Activated CD4-positive, CD25-positive, alpha-beta regulatory T cell (primary cell): ENCODE results near the gene RASGRP2.

Source experiments
- DNase-seq, 4 experiments: peaks; one replicate each; lab custom pipeline; 2025; lab: John Stamatoyannopoulos, UW

The RASGRP2 gene

DNA sequence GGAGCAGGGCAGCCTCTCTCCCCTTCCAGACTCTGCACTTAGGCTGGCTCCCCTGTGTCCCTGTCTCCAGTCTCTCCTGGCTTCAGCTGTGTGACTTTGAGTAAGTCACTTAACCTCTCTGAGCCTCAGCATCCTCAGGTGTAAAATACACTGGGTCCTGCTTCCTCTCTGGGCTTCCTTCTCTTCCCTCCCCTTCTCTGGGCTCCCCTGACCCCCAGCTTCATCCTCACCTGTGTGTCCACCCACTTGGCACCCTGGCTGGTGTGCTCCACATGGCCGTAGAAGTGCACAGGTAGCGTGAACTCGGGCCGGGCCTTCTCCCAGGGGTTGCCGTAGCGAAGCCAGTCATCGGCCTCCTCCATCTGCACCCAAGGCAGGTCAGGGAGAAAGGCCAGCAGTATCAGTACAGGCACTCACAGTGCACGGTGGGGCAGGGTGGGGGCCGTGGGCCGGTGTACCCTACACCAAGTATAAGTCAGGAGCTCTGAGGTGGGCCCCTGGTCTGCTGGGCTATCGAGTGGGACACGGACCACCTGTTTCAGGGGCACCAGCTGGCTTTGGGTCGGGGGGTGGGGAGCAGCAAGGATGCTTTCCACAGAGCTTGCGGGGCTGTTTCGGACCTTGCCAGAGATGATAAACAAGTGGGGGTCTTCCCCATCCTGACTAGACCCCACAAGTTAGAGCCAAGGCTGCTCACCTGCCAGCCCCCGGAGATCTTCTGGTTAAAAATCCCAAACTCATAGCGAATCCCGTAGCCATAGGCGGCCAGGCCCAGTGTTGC, 13.8 kb upstream of the RASGRP2 start:
- no peak for DNase-seq

DNA sequence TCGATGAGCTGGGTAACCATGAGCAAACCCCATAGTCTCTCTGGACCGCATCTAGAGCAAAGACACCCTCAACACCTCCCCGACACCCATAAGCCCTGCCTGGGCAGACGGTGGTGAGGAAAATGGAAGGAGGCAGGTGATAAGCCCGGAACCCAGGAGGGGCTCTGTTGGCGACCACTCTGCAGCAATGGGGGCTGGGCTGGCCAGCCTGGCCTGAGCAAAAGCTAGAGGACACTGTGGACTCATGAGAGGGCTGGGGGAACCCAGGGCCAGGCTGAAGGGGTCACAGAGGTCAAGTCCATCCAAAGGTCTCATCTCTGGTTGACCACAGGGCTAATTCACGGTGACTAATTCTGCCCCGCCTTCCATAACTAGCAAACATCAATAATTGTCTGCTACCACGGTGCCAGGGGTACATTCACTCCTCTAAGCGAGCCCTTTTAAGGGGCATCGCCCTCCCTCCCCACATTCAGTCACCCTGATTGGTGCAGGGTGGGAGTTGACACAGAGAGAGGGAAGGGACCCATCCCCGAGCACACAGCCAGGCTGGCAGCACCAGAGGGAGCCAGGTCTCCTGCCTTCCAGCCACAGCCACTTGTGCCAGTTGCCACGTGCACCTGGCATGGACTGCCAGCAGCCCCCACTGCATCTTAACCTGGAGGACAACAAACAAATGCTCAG, 11.9 kb upstream of the RASGRP2 start:
- DNase-seq = no peak

- DNase-seq = no peak
Measured at GRCh38 chr11:64754919-64755662, 11.1 kb upstream of the RASGRP2 start.

DNA sequence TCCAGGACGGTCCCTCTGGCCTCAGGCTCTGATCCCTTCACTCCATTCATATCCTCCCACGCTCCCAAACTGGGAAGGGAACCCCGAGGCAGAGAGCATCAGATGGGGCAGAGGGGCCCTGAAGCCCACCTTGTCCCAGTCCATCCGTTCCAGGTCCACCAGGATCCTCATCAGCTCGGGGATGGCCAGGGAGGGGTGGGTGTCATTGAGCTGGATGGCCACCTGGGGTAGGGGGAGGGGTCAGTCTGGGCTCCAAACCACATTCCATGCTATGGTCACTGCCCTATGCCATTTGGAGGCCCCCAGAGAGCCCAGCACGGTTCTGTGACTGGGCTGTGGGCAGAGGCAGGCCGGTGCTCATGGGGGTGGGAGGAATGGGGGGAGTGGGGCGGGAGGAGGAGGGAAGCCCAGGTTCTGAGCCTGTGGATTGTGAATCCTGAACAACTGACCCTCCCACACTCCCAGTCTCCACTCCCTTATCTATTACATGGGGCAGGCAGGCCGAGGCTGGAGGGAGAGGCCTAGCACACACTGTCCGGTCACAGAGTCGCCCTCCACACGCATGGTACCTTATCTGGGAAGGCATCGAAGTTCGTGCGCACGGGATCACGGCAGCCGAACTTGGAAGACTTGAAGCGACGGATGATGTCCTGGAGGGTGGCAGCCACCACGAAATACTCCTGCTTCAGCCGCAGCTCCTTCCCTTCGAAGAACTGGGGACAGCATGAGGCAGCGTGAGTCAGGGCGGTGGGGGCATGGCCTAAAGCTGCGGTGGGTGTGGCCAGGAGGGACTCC, 10.4 kb upstream of the RASGRP2 start:
- DNase-seq = no peak

DNA sequence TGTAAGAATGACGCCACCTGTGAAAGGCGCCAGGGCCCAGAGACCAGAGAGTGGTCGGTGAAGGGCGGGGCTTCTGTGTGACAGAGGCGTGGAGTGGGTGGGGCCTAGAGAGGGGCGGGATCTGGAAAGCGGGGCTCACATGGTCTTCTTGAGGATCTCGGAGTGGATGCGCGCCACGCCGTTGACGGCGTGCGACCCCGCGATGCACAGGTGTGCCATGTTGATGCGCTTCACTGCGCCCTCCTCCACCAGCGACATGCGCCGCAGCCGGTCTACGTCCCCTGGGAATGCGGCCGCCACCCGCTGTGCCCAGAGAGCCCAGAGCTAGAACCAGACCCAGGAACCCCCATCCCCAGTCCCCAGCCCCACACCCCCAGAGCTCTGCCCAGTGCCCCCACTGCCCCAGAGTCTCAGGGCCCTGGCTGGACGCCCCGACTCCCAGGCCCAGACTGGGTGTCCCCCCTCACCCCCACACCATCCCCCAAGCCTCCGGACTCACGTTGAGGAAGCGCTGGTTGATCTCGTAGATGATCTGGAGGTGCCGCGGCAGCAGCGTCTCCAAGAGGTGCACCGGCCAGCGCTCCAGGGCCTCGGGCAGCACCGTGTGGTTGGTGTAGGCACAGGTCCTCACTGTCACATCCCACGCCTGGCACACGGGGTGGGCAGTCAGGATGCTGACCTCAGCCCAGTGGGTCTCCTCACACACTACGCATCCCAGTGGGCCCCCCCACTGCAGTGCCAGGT, 9.6 kb upstream of the RASGRP2 start:
- no peak for DNase-seq

- DNase-seq = no peak
Measured at GRCh38 chr11:64753019-64753379, 9.1 kb upstream of the RASGRP2 start.

GRCh38 chr11:64752175-64752970, 8.4 kb upstream of the RASGRP2 start:
- no peak for DNase-seq

DNA sequence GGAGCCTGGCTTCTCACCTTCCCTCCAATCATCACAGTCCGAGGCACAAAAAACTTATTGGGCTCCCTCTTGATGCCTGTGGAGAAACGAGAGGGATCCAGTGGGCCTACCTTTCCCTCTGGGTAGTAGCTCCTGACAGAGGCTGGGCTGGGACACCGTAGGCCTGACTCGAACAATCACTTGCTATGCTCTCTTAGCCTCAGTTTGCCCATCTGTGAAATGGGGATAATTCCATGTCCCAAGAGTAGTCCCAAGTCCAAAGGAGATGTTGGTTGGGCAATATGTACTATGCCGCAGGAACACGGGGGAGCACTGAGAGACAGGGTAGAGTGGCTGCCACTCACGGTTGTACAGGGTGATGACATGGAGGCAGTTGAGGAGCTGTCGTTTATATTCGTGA, 7.6 kb upstream of the RASGRP2 start:
- DNase-seq = no peak

DNA sequence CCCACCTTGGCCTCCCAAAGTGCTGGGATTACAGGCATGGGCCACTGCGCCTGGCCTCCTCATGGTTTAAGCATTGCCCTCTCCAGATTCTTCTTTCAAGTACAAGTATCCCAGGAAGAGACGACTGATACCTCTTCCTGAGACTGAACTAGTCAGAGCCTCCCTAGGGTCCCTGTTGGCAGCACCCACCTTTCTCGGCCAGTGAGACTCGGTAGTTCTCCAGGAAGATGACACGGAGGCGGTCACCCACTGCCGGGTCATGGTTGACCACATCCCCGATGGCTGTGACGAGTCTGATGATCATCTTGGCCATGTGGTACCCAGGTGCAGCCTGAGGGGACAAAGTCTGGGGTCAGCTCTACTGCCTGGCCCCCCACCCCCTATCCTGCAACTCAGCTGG, 7.2 kb upstream of the RASGRP2 start:
- no peak for DNase-seq

DNA sequence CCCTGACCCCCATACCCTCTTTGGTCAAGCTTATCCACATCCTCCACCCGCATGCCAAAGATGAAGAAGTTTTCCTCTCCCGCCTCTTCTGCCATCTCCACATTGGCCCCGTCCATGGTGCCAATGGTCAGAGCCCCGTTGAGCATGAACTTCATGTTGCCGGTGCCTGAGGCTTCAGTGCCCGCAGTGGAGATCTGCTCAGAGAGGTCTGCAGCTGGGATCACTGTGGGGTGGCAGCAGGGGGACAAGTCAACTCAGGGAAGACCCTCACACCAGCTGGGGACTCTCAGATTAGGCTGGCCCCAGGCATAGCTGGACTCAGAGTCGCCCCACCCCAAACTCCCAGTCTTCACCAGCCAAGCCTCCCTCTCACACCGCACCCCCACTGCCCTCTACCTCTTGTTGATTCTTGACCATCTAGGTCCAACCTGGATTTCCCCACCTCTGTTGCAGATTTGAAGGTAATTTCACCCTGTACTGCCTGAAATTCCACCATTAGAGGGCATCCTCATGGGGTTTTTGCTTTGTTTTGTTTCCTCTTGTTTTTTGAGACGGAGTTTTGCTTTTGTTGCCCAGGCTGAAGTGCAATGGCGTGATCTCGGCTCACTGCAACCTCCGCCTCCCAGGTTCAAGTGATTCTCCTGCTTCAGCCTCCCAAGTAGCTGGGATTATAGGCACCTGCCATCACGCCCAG, 6.6 kb upstream of the RASGRP2 start:
- DNase-seq = no peak

GRCh38 chr11:64747961-64748665, 4.2 kb upstream of the RASGRP2 start:
- no peak for DNase-seq

- DNase-seq = no peak
Measured at GRCh38 chr11:64746486-64746885, 2.5 kb upstream of the RASGRP2 start.

DNA sequence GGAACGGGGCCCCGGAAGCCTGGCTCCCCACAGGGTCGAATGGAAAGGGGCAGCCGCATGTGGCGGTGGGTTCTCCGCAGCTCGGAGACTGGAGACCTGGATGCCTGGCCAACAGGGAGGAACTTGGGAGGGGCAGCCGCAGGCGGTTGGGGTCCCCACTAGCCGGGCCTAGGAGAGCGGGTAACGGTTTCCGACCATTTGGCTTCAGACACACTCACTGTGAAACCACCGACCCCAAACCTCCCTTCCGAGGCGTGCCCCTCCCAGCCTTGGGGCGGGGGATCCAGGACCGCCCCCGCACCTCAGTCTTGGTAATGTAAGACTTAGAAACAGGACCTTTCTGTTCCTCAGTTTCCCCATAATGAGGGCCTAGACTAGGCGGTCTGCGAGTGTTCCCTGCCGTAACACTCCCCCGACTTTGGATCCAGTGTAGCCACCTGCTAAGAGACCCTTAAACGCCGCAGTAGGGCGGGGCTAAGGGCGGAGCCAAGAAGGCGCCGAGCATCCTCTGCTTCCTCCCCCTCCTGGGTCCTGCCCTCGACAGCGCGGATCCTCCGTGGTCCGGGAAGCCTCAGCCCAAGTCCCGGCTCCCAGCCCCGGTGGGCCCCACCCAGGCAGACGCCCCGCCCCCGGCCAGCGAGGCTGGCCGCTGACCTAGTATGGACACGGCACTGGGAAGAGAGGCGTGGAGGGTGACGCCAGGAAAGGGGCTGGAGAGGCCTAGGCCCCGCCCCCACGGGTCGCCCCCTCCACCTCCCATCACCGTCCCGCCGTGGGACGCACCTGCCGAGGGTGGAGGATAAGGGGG, 1.8 kb upstream of the RASGRP2 start:
- DNase-seq = peak in 3 of 4 experiments; percentile 29 to 69 (median 61)

- DNase-seq = peak in 2 of 4 experiments; percentile 81 to 86
Measured at GRCh38 chr11:64745189-64745520, 1.2 kb upstream of the RASGRP2 start.

DNA sequence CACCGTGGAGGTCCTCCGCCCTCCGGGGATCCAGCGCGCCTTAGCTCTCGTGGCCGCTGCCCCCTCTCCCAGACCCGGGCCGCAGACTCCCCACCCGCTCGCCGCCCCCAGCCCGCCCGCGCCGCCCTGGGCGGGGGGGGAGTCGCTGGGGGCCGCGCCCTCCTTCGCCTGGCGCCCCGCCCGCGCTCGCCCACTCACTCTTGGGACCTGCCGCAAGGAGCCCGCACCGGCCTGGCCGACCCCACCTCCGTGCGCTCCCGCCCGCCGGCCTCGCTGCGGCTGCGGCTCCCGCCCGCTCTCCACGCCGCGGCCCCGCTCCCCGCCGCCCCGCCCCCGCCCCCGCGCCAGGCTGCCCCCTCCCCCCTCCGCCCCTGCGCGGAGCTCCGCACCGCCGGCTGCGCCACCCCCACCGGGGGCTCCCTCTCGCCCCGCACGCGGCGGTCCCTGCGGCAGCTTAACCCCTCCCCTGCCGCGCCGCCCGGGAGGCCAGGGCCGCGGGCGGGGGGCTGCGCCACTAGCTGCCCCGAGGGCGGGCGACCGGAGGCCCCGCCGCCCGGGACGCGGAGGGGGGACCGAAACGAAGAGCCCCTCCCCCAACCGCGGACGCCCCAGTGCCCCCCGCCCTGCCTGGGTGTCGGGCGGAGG, 724 bp upstream of the RASGRP2 start:
- DNase-seq = peak in 1 of 4 experiments; percentile 51

DNA sequence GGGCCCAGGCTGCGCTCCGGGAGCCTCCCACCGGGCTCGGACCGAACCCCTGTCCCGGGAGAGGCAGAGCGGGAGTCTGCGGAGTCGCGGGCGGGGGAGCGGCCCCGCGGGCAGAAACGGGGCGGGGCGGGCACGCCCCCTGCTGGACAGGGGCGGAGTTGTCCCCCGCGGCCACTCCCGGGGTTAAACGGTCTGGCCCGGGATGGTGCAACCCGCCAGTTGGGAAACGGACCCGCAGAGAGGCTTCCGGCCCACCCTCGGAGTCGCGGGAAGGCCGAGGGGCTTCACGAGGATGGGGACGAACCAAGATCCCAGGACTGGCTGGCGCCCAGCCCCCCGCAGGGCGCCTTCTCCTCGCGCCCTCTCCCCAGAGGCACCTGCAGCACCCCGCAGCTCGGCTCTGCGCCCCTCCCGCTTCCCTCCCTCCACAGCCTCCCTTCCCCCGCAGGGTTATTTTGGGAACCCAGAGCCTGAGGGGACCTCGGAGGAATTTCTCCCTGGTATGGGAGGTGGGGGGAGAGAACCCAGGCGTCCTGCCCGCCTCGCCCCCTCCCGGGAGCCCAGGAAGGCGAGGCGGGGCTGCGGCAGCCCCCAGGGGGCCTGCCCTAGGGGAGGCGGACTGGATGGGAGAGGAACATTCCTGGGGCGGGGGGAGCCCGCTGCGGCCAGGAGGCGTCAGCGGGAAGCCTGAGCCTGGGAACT, 902 bp downstream of the RASGRP2 start:
- peak; percentile 52 to 69 (median 62) for DNase-seq
